ENCODE measurements around the gene RAB15.

RAB15 gene

DNA sequence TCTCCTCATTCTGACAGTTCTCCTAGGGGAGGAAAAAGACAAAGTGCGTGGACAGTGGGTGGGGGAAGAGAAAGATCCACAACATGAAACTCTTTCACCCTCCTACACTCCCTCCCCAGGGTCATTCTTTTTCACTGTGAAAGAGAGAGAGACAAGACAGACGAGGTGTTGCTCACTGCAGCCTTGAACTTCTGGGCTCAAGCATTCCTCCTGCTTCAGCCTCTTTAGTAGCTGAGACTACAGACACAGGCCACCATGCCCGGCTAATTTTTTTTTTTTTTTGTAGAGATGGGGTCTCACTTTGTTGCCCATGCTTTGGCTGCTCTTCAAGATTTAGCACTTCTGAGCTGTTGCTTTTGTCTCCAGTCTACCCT is 32.3 kb downstream of the RAB15 start (continued):
- TF ChIP-seq ZNF433 (tag by site-specific recombination; IDR thresholded peaks at IDR 0.05; ENCODE audit: low read depth) (no peak), MEIS1 (CRISPR knock-in tag; IDR thresholded peaks at IDR 0.05; ENCODE audit: borderline replicate concordance) (no peak), PRDM1 (tag by site-specific recombination; IDR thresholded peaks at IDR 0.05) (no peak), ZNF596 (tag by site-specific recombination; IDR thresholded peaks at IDR 0.05) (no peak), TSHZ1 (tag by site-specific recombination; IDR thresholded peaks at IDR 0.05; ENCODE audit: borderline replicate concordance) (no peak), REPIN1 (tag by site-specific recombination; IDR thresholded peaks at IDR 0.05; ENCODE audit: low read depth) (no peak)

GRCh38 chr14:64938972-64939816 is 32.9 kb downstream of the RAB15 start:
- ChIA-PET CTCF (no interaction called here), POLR2A (interaction anchor here (0.6 kb wide), 1 partner anchor 170 kb away, joined by 5 read pairs; no protein-coding TSS in a partner anchor)
- peaks cover 6 to 22% of the 10 kb centered on the region in 2 experiments; a peak in 2 of 3 replicates for H3K36me3 ChIP-seq (ENCODE audit: control insufficient read depth in 2 of 2, insufficient read depth in 1 of 2, low read length in 2 of 2)
- no peaks in the 10 kb centered on the region for H3K9me3 ChIP-seq (ENCODE audit: control insufficient read depth, insufficient read depth, low read depth, low read length)
- H3K4me1 ChIP-seq (ENCODE audit: control insufficient read depth, insufficient read depth, low read length): peaks cover 9% of the 10 kb centered on the region
- no peak overlapping the region for H3K4me3 ChIP-seq (ENCODE audit: low read depth, low read length)
- H3K27ac ChIP-seq (ENCODE audit: extremely low read depth, low read depth, low read length): no peak overlapping the region
- TF ChIP-seq ZSCAN5A (tag by site-specific recombination; IDR thresholded peaks at IDR 0.05): no peak
- TF ChIP-seq ZNF214 (tag by site-specific recombination; IDR thresholded peaks at IDR 0.05; ENCODE audit: borderline replicate concordance): no peak
- no peak for TF ChIP-seq GLIS2 (tag by site-specific recombination; IDR thresholded peaks at IDR 0.05)
- TF ChIP-seq ZNF585B (tag by site-specific recombination; IDR thresholded peaks at IDR 0.05): no peak
- TF ChIP-seq ATF2 (tag by site-specific recombination; IDR thresholded peaks at IDR 0.05; ENCODE audit: low read depth): no peak
- TF ChIP-seq PATZ1 (tag by site-specific recombination; IDR thresholded peaks at IDR 0.05): no peak
- TF ChIP-seq SP2 (tag by site-specific recombination; IDR thresholded peaks at IDR 0.05): no peak
- no peak for TF ChIP-seq ZNF791 (tag by site-specific recombination; IDR thresholded peaks at IDR 0.05)
